K562 (cell line): Measurements from ENCODE around the gene TCEANC2. TPM values are rescaled to one million over a fixed set of nuclear protein-coding genes. Genes with fewer than 3 reads are reported as not detected.

Experiments used
- ATAC-seq: fragments of 200-7000 bp; cut with Tn5 transposase; 3 replicates; pipeline ENCODE4 v1.9.1; 2020; ENCODE audit warnings: moderate library complexity
- BruUV-seq: library from RNA; stranded (reverse); fragments of 400-500 nt; replicated peaks from 2 replicates; lab custom pipeline; 2021; lab: Mats Ljungman, UMichigan
- CTCF ChIA-PET: fragments of 300-600 bp; formaldehyde crosslinking; extraction: SDS; loops from one replicate; lab custom pipeline; 2021; ENCODE audit warnings: low intra/inter-chr PET ratio; lab: Yijun Ruan, JAX
- POLR2A ChIA-PET: fragments of 300-600, 350-650 bp; sonication (Branson Sonifier 250); formaldehyde crosslinking; extraction: SDS; loops from one replicate; lab custom pipeline; 2021; ENCODE audit warnings: antibody characterized with exemption, inconsistent platforms; lab: Yijun Ruan, JAX
- DNase-seq, 4 experiments: peaks; one replicate each; pipeline versions ENCODE4 v3.0.0 to v3.0.0-alpha.2; 2011 to 2018; ENCODE audit warnings: low spot score in 3 of 4, mixed read lengths in 3 of 4; ENCODE audit errors: extremely low read depth in 1 of 4
- FAIRE-seq: peaks from 2 replicates; lab custom pipeline; 2011; peaks lifted over from hg19 to GRCh38; lab: Jason Lieb, UNC
- H2AFZ ChIP-seq: 2 replicates; pipeline ENCODE4 v1.6.0; 2011; ENCODE audit warnings: low read depth, low read length, control low read depth, inconsistent platforms
- H3K27ac ChIP-seq: fragments of 200-600 bp; 3 replicates; pipeline ENCODE4 v1.8.0; 2011; ENCODE audit warnings: low read depth, mild to moderate bottlenecking, control low read depth, inconsistent platforms, low read length, moderate library complexity, mixed read lengths; ENCODE audit errors: extremely low read depth
- H3K27me3 ChIP-seq, 2 experiments: fragments of 300-600 bp in 1 of 2; 2 replicates in 1 of 2; 3 replicates in 1 of 2; pipeline versions ENCODE4 v1.6.0 to v1.8.0; 2011; ENCODE audit warnings: inconsistent platforms in 2 of 2, low read length in 2 of 2, mild to moderate bottlenecking in 1 of 2, mixed read lengths in 1 of 2, moderate library complexity in 1 of 2; ENCODE audit not compliant: control insufficient read depth in 2 of 2, insufficient read depth in 2 of 2
- H3K36me3 ChIP-seq: fragments of 300-600 bp; 3 replicates; pipeline ENCODE4 v1.8.0; 2011; ENCODE audit warnings: mild to moderate bottlenecking, low read length, inconsistent platforms; ENCODE audit not compliant: control insufficient read depth, insufficient read depth
- H3K4me1 ChIP-seq, 2 experiments: fragments of 200-600 bp in 1 of 2; replicated peaks in 1 of 2; 2 replicates in 1 of 2; 3 replicates in 1 of 2; pipeline versions ENCODE4 v1.5.1 to v1.8.0; 2011; ENCODE audit warnings: inconsistent platforms in 2 of 2, low read length in 2 of 2, mild to moderate bottlenecking in 1 of 2, mixed read lengths in 1 of 2, moderate library complexity in 1 of 2; ENCODE audit not compliant: control insufficient read depth in 2 of 2, insufficient read depth in 2 of 2
- H3K4me2 ChIP-seq: 2 replicates; pipeline ENCODE4 v1.6.1; 2011; ENCODE audit warnings: low read length, control low read depth, inconsistent platforms, mixed read lengths; ENCODE audit not compliant: insufficient read depth
- H3K4me3 ChIP-seq: fragments of 200-600 bp; sonication (generic), shearing (Covaris generic); 2 replicates; pipeline ENCODE4 v1.5.1; 2016; ENCODE audit warnings: control low read depth, inconsistent platforms
- H3K79me2 ChIP-seq: fragments of 200-600 bp; 3 replicates; pipeline ENCODE4 v1.8.0; 2011; ENCODE audit warnings: low read length, inconsistent platforms; ENCODE audit not compliant: control insufficient read depth, insufficient read depth
- H3K9ac ChIP-seq, 2 experiments: 2 replicates each; pipeline versions ENCODE4 v1.6.0 to v1.6.1; 2011; ENCODE audit warnings: low read depth in 2 of 2, low read length in 2 of 2, control low read depth in 1 of 2, inconsistent platforms in 1 of 2, mild to moderate bottlenecking in 1 of 2, mixed read lengths in 1 of 2; ENCODE audit not compliant: insufficient read depth in 1 of 2
- H3K9me1 ChIP-seq: one replicate; pipeline ENCODE4 v1.6.0; 2011; ENCODE audit warnings: inconsistent platforms, mild to moderate bottlenecking, low read length, moderate library complexity; ENCODE audit not compliant: control insufficient read depth, insufficient read depth
- H3K9me3 ChIP-seq: replicated peaks from 2 replicates; pipeline ENCODE4 v1.5.1; 2011; ENCODE audit warnings: low read depth, low read length, inconsistent platforms; ENCODE audit not compliant: control insufficient read depth, insufficient read depth
- H4K20me1 ChIP-seq: replicated peaks from 2 replicates; pipeline ENCODE4 v1.6.1; 2011; ENCODE audit warnings: low read length, inconsistent platforms, mixed read lengths; ENCODE audit not compliant: control insufficient read depth, insufficient read depth
- ATF6 ChIP-seq: sonication (generic); formaldehyde crosslinking; IDR thresholded peaks from 2 replicates; pipeline ENCODE4 v1.4.0; 2020; ENCODE audit warnings: mild to moderate bottlenecking, missing genetic modification reagents
- ETV5 ChIP-seq: sonication (generic); formaldehyde crosslinking; IDR thresholded peaks from 2 replicates; pipeline ENCODE4 v1.4.0; 2020; ENCODE audit warnings: low read depth, mild to moderate bottlenecking, missing genetic modification reagents
- MAZ ChIP-seq, 2 experiments: fragments of 450-650 bp in 1 of 2; sonication (generic) in 1 of 2; formaldehyde crosslinking; IDR thresholded peaks in 1 of 2; conservative IDR thresholded peaks in 1 of 2; 2 replicates each; pipeline versions ENCODE4 v1.4.0 to v1.5.0; 2020; ENCODE audit warnings: mild to moderate bottlenecking in 1 of 2, missing genetic modification reagents in 1 of 2
- RERE ChIP-seq: sonication (generic); formaldehyde crosslinking; IDR thresholded peaks from 2 replicates; pipeline ENCODE4 v1.8.0; 2023; ENCODE audit warnings: missing genetic modification reagents, mild to moderate bottlenecking, borderline replicate concordance
- SMAD3 ChIP-seq: fragments of 450-650 bp; formaldehyde crosslinking; conservative IDR thresholded peaks from 2 replicates; pipeline ENCODE4 v1.4.0; 2020; ENCODE audit warnings: mild to moderate bottlenecking
- WGBS: fragments of 100-300 bp; shearing (Covaris generic); methylation state at CpG from one replicate; pipeline ENCODE4 v1.1.6; 2016; ENCODE audit warnings: low coverage, mixed read lengths; ENCODE audit not compliant: insufficient coverage; ENCODE audit errors: missing lambda C conversion rate; 5-methylcytosine and 5-hydroxymethylcytosine counted together
- in situ Hi-C: fragments of 300-500 bp; cut with MboI; formaldehyde crosslinking; loops from 4 replicates; pipeline ENCODE4 v1.15.0; 2018; ENCODE audit warnings: inconsistent platforms, mixed read lengths
- intact Hi-C: fragments of 100-400 bp; cut with micrococcal nuclease; formaldehyde crosslinking; loops from 2 replicates; pipeline ENCODE4 v1.14.2; 2022
- polyA plus RNA-seq, 8 experiments: library from polyadenylated mRNA; depleted of rRNA in 4 of 8; stranded (reverse) in 5 of 8; unstranded in 3 of 8; fragments of >200 nt; fragmentation: Nextera tagmentation in 2 of 8; fragmentation: Illumina TruSeq in 1 of 8; extraction: Ambion mirVana in 2 of 8; extraction: Trizol in 1 of 8; gene quantifications; 2 replicates each; pipeline versions ENCODE4 v1.2.1 to v1.2.3, GENCODE V29; 2011 to 2014; ENCODE audit warnings: inconsistent platforms in 1 of 8, missing spikeins in 1 of 8
- total RNA-seq, 7 experiments: library from RNA; depleted of rRNA in 6 of 7; stranded (reverse); fragments of >200 nt in 6 of 7; fragmentation: Illumina TruSeq in 2 of 7; extraction: Trizol in 2 of 7; gene quantifications; 2 replicates each; pipeline versions ENCODE4 v1.2.1 to v1.2.3, GENCODE V29; 2011 to 2021; ENCODE audit warnings: low replicate concordance in 1 of 7

TCEANC2 gene
- total and polyA plus RNA-seq, 9 of the 15 experiments (the other 6 are each of a cell fraction or from before 2014, with no cell fraction given), result 3.3 to 10.2 (median 7.0) TPM

GRCh38 chr1:54069791-54070170 lies 16.4 kb downstream of the TCEANC2 start:
- no peak overlapping the region for H3K9ac ChIP-seq
- no peak overlapping the region for H2AFZ ChIP-seq
- no peaks in the 10 kb centered on the region for H4K20me1 ChIP-seq
- ChIA-PET POLR2A (no interaction called here), CTCF (interaction anchor here (0.7 to 1.8 kb wide), 11 partner anchors 12 to 740 kb away, joined by 3 to 17 read pairs (median 4); no protein-coding TSS in a partner anchor)
- peaks cover 8% of the 10 kb centered on the region; the same call in 1 of the 3 replicates for H3K36me3 ChIP-seq
- intact Hi-C loops, result loop anchor here (1.0 to 10.0 kb wide), 2 partner anchors 420 to 725 kb away; no protein-coding TSS in a partner anchor
- no peak for TF ChIP-seq SMAD3 (CRISPR knock-in tag)
- 0 out of 2 replicates have a peak, but pooled peaks have one; percentile 34 for TF ChIP-seq ETV5 (CRISPR knock-in tag)
- TF ChIP-seq RERE (CRISPR knock-in tag), result no peak
- TF ChIP-seq MAZ (CRISPR knock-in tag; conservative IDR thresholded peaks at IDR 0.05 in 1 of 2, IDR thresholded peaks at IDR 0.05 in 1 of 2), result no peak
- TF ChIP-seq ATF6 (CRISPR knock-in tag), result no peak
- BruUV-seq, result no TSS peak
- in situ Hi-C loops, result no loop called here
- no peaks in the 10 kb centered on the region for H3K79me2 ChIP-seq
- no peak overlapping the region for H3K4me3 ChIP-seq
- no peak overlapping the region for H3K27ac ChIP-seq
- no peaks in the 10 kb centered on the region for H3K27me3 ChIP-seq
- H3K9me3 ChIP-seq, result peaks cover 4% of the 10 kb centered on the region; the same call in 1 of the 2 replicates
- peak; percentile 22 to 26 (median 24) for DNase-seq
- ATAC-seq, result peak; percentile 75
- H3K9me1 ChIP-seq, result no peaks in the 10 kb centered on the region
- WGBS, result 8% methylated on average over 1 of the region's 1 CpG
- H3K4me1 ChIP-seq, result peaks cover 5 to 9% of the 10 kb centered on the region in 2 experiments; a peak in 2 of 5 replicates
- FAIRE-seq, result no peak
- no peak overlapping the region for H3K4me2 ChIP-seq
